Esophagus squamous epithelium (tissue), 4 donors: ENCODE results near the gene NUP210L.

Source experiments
- POLR2A ChIP-seq, 4 donors: fragments of 450-650 bp; IDR thresholded peaks; one replicate each; pipeline ENCODE4 v1.6.1; 2017; ENCODE audit warnings: antibody characterized with exemption in 4 of 4, mild to moderate bottlenecking in 4 of 4, moderate library complexity in 3 of 4
- TF ChIP-seq, protein P1 (sequence below), 6 experiments: fragments of 450-650 bp in 4 of 6; fragments of 200-600 bp in 2 of 6; sonication (generic) in 2 of 6; IDR thresholded peaks; one replicate each; pipeline ENCODE4 v1.5.1; 2016 to 2019; ENCODE audit warnings: antibody characterized with exemption in 6 of 6, mild to moderate bottlenecking in 4 of 6, moderate library complexity in 4 of 6

- TF ChIP-seq, protein P1, sequence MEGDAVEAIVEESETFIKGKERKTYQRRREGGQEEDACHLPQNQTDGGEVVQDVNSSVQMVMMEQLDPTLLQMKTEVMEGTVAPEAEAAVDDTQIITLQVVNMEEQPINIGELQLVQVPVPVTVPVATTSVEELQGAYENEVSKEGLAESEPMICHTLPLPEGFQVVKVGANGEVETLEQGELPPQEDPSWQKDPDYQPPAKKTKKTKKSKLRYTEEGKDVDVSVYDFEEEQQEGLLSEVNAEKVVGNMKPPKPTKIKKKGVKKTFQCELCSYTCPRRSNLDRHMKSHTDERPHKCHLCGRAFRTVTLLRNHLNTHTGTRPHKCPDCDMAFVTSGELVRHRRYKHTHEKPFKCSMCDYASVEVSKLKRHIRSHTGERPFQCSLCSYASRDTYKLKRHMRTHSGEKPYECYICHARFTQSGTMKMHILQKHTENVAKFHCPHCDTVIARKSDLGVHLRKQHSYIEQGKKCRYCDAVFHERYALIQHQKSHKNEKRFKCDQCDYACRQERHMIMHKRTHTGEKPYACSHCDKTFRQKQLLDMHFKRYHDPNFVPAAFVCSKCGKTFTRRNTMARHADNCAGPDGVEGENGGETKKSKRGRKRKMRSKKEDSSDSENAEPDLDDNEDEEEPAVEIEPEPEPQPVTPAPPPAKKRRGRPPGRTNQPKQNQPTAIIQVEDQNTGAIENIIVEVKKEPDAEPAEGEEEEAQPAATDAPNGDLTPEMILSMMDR (IDR thresholded peaks at IDR 0.05): no peak
- TF ChIP-seq POLR2A (IDR thresholded peaks at IDR 0.05): no peak
These were observed 6.1 kb downstream of the NUP210L start for GRCh38 chr1:154148807-154149206.
